ENCODE results near the gene NTM.

- TF ChIP-seq CTCF (IDR thresholded peaks at IDR 0.05) (no peak), POLR2A (IDR thresholded peaks at IDR 0.05) (no peak)
Observed at GRCh38 chr11:132228746-132229325, 858.4 kb downstream of the NTM start.
